H4 (cell line): ENCODE measurements around the gene PLXNA1. TPM values are rescaled to one million over a fixed set of nuclear protein-coding genes. Genes with fewer than 3 reads are reported as not detected.

Experiments used
- DNase-seq: peaks from one replicate; pipeline ENCODE4 v3.0.0-alpha.2; 2015; ENCODE audit warnings: low spot score
- total RNA-seq: library from RNA; depleted of rRNA; stranded (reverse); fragments of >200 nt; shearing (Covaris generic); gene quantifications from 2 replicates; pipeline ENCODE4 v1.2.3, GENCODE V29; 2014

The PLXNA1 gene
- total RNA-seq, 1 experiment from 2014 or later = 15.9 TPM

- DNase-seq = no peak
Observed at GRCh38 chr3:126967386-126967785, 15.5 kb upstream of the PLXNA1 start.

DNA sequence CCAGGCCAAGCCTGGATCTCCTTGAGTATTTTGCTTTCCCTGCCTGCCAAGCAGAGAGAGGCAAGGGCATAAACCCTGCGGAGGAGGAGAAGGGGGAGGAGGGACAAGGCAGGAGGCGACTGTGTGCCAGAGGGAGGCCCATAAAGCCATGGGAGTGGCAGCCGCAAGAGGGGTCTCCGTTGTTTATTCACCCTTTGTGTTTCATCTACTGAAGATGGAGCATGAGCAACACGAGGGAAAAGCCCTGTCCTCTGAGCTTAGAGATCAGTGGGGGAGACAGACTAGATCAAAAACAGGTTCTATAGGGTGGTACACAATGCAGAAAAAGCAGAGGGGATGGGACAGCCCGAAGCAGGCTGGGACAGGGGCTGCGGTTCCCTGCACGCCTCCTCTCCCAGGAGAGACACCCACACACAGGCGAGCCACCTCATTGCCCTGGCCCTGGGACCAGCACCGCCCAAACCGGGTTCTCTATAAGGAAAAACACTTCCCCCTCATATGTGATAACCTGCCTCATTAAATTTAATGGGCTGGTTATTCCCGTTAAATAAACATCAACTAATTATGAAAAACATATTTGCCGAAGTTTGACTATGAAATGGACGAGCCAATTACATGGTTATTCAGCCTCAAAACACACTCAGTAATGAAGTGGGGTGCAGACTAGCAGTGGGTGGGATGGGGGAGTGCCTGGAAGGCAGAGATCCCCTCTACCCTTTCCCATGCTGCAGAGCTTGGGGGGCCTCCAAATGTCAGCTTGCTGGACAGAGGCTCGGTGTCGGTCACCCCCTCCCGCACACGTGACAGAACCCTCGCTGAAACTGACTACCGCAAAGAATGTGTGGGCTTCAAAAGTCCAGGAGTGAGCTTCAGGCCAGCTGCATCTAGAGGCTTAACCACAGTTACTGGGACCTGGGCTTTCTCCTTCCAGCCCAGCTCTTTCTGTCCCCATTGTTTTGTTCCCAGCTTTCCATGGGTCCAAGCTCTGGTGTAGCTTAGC, 14.2 kb upstream of the PLXNA1 start:
- no peak for DNase-seq

GRCh38 chr3:126969586-126969985, 13.3 kb upstream of the PLXNA1 start:
- no peak for DNase-seq

DNA sequence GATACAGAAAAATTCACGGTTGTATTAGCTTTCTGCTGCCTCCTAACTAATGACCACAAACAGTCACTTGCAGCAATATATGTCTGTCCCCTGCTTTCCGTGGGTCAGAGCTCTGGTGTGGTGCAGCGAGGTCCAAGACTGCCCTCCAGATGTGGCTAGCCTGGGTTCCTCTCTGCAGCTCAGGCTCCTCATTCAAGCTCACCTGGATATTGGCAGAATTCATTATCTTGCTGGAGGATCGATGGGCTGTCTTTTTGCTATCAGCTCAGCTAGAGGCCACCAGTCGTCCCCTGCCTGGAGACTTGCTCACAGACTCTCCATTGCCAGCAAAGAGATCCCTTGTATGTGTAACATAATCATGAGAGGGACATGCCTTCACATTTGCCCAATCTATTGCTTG, 12.8 kb upstream of the PLXNA1 start:
- no peak for DNase-seq

DNA sequence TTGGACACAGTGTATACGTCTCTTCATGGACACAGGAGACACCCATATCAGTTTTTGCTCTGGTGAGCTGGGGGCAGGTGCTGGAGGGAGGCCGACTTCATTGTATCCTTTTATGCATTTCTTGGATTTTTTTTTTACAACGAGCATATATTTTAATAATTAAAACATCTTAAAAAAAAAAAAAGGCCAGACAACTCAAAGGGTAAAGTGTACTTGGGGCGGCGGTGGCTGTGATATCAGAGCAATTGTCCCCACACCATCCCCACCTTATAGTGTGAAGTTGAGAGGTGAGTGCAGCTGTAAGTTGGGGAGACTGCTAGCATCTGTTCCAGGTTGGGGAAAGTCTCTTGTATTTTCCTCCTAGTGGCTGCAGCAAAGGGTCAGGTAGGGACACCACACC, 12.0 kb upstream of the PLXNA1 start:
- no peak for DNase-seq

DNA sequence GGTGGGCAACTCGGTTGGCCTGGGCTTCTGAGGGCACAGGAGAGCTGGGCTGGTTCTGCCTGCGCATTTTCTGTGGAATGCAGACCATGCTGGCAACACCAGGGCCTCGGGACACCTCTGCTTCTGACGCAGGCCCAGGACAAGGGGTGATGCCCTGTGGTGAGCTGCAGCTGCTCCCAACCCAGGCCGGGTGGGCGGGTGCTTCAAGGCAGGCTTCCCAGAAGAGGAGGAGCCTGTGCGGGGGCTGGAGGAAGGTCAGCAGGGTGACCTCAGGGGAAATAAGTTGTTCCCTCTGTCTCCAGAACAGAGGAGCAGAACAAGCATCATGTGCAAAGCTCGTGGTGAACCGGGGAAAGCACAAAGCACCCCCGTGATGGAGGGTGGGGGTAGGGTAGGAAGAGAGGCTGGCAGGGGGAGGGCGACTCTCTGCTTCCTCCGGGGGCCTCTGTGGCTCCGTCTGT, 11.0 kb upstream of the PLXNA1 start:
- DNase-seq = no peak

DNA sequence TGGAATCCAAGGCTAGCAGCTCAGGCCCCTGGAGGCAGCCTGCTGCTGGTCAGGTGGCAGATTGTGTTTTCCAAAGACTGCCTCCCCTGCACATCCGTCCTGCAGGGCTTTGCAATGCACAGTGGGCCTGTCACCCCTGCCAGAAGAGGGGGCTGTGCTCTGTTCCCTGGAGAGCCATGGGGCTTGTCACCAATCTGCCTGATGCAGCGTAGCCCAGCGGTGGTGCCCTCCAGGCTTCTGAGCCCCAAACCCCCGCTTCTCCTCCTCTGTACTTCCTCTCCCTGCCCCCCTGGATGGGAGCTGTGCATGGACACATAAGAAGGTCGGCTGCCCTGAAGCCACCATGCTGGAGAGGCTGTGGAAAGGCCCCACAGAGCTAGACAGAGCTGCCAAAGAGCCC, 10.0 kb upstream of the PLXNA1 start:
- no peak for DNase-seq

GRCh38 chr3:126973814-126974213, 9.1 kb upstream of the PLXNA1 start:
- DNase-seq = no peak

GRCh38 chr3:126974756-126975155, 8.2 kb upstream of the PLXNA1 start:
- DNase-seq = no peak

DNA sequence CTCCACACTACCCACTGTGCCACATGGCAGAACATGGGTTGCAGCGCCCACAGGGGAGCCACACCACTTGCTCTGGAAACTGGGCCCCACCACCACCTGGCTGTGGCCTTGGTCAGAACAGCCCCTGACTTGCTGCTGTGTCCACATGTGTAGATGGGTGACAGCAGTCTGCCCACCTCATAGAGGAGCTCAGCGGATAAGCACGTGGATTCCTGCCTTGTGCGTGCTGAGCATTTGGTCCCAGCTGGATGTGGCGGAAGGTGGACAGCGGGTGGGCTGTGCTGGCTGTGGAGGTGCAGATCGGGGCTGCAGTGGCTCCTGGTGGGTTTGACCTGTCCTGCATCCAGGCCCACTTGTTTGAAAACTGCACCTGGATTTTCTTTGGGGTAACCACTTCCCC, 6.0 kb upstream of the PLXNA1 start:
- no peak for DNase-seq

GRCh38 chr3:126977821-126978220, 5.1 kb upstream of the PLXNA1 start:
- no peak for DNase-seq

- DNase-seq = no peak
Observed at GRCh38 chr3:126978291-126978690, 4.6 kb upstream of the PLXNA1 start.

DNA sequence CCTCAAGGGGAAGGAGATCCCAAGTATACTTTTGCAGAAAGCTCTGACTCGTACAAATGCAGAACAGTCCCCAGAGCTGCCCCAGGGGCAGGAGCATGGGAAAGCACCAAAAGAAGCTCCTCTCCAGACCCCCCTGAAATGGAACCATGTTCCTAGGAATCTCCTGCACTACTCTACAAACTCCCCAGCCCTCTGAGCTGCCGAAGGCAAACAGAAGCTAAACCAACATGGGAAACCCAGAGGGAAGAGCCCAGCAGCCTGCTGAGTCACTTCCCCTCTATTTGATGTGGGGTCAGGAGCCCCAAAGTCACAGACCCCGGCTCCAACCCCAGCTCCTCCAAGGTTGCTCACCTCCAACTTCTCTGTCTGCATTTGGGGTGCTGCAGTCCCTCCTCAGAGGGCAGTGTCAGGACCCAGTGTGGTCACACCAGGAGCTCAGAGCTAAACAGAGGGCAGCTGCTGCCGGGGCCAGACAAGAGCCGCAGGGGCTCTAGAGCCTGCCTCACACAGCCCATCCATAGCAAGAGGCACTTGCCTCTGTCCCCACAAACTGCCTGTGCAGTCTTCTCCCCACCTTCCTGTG, 3.8 kb upstream of the PLXNA1 start:
- no peak for DNase-seq

GRCh38 chr3:126980266-126980811, 2.6 kb upstream of the PLXNA1 start:
- DNase-seq = no peak

- DNase-seq = no peak
Observed at GRCh38 chr3:126982126-126982470, 817 bp upstream of the PLXNA1 start.

- no peak for DNase-seq
Observed at GRCh38 chr3:126983276-126983652, 349 bp downstream of the PLXNA1 start.

GRCh38 chr3:126983653-126984390, 907 bp downstream of the PLXNA1 start:
- no peak for DNase-seq

GRCh38 chr3:126984391-126985131, 1.6 kb downstream of the PLXNA1 start:
- DNase-seq = no peak

DNA sequence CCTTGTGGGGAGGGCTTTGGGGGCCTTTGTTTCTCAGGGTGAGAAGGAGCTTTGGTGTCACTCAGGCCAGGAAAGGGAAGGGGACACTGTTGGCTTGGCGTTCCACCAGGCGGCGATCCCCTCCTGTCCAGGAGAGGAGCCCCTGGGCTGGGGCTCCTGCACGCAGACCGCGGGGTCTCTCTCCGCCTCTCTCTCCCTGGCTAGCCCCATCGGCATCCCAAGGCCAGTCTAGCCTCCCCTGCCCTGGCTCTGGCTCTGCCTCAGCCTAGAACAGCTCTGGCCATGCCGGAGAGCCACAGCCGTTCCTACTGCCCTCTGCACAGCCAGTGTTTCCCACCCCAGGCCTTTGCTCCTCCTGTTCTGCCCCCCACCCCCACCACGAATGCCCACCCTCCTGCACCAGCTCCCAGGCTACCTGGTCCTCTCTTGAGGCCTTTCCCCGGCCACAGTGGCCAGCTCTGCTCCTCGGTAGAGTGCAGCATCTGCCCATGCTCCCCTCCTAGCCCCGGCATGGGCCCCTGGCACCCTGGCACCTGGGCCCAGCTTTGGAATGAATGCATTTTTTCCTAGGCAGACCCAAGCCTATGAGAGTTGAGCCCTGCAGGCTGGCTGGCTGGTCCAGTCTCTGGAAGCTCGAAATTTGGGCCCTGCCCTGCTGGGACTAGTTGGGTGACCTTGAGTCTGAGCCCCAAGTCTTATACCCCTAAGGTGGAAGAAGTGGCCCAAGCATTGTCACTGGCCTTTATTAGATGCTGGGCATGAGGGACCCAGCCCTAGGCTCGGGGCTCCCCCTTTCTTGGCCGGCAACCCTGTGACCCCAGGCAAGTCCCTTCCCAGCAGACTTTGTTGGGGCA, 2.4 kb downstream of the PLXNA1 start:
- no peak for DNase-seq

DNA sequence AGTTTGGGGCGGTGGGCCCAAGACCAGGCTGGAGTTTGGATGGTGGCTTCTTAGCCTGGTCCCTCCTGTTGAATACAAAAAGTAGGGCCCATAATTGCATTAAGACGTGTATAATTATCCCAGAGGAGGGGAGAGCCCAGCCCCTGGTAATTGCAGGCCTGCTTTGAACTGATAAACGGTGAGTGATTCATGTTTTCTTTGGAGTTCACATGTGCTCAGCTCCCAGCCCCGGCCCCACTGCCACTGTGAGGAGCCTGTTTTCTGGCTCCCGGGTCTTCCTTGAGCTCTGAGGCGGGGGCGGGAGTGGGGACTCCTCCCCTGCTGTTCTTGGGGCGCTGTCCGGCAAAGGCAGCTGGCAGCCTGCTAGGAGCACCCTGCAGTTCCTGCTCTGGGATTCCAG, 3.1 kb downstream of the PLXNA1 start:
- DNase-seq = no peak

GRCh38 chr3:126987129-126987528, 4.2 kb downstream of the PLXNA1 start:
- no peak for DNase-seq
